Activated gamma-delta T cell treated with anti-CD3 and anti-CD28 coated beads, Interleukin-2, amount 50 U/mL, for 16 hours (primary cell): ENCODE measurements around the gene MYO1H.
"Not testable (repeated sequence)": the region's sequence is repeated elsewhere in the genome, so short reads cannot be mapped to it uniquely, and the experiment has no call there.

Experiments
- DNase-seq: peaks from one replicate; pipeline ENCODE4 v3.0.0-alpha.2; 2020; ENCODE audit warnings: low read depth

The MYO1H gene, protein sequence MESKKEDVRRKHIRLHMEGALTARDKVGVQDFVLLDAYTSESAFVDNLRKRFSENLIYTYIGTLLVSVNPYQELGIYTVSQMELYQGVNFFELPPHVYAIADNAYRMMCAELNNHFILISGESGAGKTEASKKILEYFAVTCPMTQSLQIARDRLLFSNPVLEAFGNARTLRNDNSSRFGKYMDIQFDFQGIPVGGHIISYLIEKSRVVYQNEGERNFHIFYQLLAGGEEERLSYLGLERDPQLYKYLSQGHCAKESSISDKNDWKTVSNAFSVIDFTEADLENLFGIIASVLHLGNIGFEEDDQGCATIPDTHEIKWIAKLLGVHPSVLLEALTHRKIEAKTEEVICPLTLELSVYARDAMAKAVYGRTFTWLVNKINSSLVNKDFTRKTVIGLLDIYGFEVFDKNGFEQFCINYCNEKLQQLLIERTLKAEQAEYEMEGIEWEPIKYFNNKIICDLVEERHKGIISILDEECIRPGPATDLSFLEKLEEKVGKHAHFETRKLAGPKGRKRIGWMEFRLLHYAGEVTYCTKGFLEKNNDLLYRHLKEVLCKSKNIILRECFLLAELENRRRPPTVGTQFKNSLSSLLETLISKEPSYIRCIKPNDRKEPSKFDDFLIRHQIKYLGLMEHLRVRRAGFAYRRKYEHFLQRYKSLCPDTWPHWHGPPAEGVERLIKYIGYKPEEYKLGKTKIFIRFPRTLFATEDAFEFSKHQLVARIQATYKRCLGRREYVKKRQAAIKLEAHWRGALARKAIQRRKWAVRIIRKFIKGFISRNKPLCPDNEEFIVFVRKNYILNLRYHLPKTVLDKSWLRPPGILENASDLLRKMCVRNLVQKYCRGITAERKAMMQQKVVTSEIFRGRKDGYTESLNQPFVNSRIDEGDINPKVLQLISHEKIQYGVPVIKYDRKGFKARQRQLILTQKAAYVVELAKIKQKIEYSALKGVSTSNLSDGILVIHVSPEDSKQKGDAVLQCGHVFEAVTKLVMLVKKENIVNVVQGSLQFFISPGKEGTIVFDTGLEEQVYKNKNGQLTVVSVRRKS

DNA sequence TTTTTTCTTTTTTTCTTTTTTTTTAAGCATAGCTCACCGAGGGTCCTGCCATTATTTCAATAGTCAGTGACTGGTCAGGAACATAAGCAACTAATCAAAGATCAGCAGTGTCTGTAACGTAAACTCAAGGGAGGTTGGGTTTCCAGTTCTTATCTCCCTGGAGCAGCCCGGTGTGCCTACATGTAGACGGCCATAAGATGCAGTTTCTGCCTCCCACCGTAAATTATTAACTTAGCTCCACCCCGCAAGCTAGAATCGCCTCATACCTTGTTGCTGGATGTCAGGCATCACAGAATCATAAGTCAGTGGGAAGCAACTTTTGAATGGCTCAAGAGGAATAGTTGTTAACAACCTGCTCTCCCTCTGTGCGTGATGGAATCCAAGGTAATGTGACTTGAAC lies at the start of gene MYO1H:
Gene MYO1H (plus strand): TSS at position 312 of the 400 bp plus-strand sequence. CDS start 61 bp downstream, at position 373.
- no peak for DNase-seq

DNA sequence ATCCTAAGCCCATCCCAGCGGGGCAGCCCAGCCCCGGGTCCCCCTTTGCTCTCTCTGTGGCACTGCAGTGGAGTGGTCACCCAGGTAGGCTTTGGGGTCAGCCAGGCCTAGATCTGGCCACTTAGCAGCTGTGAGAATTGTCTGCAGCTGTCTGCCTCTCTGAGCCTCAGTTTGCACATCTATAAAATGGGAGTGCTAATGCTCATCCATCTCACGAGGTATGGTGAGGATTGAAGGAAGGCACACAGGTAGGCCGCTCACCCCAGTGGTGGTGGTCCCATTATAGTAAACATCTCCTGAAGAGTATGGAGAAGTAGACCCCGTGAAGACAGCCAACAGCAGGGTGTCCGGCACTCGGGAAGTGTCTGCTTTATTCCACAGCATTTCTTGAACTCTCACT lies 47.9 kb upstream of the MYO1H start:
- DNase-seq: no peak

- DNase-seq: no peak
These were observed 46.0 kb upstream of the MYO1H start for GRCh38 chr12:109301643-109302168.

DNA sequence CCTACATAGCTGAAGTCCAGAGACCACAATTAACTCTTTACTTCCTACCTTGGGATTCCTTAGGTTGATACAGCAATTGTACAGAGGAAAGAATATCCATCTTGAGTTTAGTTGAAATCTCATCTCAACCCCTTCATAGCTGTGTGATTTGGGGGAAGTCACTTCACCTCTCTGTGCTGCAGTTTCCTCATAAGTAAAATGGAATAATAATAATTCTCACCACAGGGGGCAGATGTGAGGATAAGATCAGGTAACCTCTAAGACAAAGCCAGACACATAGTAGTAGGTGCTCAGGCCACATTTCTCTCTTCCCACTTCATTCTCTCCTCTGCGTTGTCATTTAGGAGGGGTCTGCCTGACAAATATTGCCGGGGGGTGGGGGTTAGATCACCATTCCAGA lies 45.3 kb upstream of the MYO1H start:
- DNase-seq: no peak

- no peak for DNase-seq
These were observed 44.9 kb upstream of the MYO1H start for GRCh38 chr12:109302770-109303169.

DNA sequence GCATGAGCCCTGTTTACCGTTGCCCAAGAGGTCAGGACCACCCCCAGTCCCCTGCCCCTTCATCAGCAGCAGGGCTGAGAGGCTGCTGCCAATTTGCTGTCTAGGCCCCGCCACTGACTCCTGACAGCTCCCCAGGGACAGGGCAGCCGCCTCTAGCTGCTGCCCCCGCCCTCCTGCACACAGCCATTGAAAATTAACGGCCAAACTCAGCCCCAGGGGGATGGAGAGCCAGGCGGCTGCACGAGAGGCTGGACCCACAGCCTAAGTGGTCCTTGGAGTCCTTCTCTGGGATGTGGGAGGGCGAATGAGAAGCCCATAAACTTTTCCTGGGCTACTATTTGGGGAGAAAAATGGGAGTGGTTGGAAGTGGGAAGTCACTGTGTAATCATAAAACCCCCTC lies 43.2 kb upstream of the MYO1H start:
- DNase-seq: no peak

DNA sequence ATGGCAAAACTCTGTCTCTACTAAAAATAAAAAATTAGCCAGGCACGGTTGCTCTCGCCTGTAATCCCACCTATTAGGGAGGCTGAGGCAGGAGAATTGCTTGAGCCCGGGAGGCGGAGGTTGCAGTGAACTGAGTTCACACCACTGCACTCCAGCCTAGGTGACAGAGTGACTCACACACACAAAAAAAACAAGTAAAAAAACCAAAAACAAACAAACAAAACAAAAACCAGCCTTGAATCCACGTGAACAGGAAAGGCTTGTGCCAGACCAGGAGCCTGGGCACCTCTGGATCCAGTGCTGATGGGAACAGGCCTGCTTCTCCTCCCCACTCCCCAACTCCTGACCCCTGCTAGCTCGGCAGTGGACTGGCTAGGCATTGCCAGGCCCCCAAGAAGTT lies 42.2 kb upstream of the MYO1H start:
- DNase-seq: no peak

DNA sequence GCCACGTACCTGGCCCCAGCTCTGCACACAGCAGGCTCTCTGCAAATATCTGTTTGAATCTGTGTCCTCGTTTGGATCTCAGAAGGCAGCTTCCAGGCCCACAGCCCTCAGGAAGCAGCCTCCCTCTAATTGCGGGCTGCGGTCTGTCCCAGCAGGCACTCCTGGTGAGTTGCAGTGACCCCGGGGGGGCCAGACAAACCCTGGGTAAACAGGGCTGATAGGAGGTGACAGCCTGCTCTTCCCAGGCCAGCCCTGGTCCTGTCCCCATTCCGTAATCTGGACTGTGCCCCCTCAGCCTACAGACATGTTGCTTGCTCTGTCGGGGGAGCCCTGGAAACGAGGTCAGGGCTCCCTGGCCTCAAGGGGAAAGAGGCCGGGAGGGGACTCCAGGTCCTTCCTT lies 40.6 kb upstream of the MYO1H start:
- DNase-seq: no peak

GRCh38 chr12:109308534-109309380 lies 38.9 kb upstream of the MYO1H start, which contains the start of gene FOXN4:
Gene FOXN4, minus strand, starts transcription at chr12:109309284. Its CDS starts 963 bp downstream, at chr12:109308321.
- DNase-seq: no peak

DNA sequence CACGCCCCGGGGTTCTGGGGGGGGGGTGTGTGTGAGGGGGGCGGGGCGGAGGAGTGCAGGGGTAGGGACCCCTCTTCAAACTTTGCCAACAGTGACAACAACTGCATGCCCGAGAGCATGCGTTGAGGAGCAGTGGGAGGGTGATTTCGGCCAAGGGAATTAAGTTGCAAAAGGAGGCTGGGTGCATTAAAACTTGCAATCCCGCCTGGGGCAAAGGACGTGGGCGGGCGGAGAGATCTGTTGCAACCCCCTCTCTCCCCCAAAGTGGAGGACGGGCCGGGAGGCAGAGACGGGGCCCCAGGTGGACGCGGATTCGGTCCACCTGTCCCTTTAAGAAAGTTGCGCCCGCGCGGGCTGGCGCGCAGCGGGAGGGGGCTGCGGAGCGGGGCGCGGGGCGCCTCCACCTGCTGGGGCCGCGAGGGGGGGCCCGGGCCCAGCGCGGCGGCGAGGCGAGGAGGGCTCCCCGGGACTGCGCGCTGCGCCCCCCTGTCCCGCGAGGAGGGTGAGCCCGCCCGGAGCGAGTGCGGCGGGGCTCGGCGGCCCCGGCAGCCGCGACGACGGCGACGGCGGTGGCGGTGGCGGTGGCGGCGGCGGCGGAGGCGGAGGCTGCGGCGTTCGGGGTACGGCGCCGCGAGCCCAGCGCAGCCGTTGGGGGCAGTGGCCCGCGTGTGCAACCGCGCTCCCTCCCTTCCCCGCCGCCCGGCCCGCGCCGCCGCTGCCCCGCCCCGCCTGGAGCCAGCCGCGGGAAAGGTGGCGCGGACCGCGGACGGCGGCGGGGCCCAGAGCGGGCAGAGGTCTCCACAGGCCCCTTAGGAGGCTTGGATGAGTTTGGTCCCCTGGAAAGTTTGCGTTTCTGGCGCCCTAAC lies 38.1 kb upstream of the MYO1H start:
- no peak for DNase-seq

- no peak for DNase-seq
These were observed 37.2 kb upstream of the MYO1H start for GRCh38 chr12:109310247-109311125.

- DNase-seq: not testable (repeated sequence)
These were observed 26.4 kb upstream of the MYO1H start for GRCh38 chr12:109321294-109321693.

DNA sequence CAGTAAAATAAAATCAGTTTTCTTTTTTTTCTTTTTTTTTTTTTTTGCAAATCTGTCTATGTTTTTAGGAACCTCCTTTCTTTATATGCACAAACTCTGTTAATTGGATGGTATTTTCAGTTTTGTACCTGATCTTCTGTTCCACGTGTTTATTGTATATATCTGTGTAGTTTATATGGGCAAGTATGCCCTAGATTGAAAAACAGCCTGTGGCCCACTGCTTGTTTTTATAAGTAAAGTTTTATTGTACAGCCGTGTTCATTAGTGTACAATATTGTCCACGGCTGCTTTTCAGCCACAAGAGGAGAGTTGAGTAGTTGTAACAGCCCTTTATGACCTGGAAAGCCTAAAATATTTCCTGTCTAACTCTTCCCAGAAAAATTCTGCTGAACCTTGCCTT lies 18.7 kb upstream of the MYO1H start:
- no peak for DNase-seq

DNA sequence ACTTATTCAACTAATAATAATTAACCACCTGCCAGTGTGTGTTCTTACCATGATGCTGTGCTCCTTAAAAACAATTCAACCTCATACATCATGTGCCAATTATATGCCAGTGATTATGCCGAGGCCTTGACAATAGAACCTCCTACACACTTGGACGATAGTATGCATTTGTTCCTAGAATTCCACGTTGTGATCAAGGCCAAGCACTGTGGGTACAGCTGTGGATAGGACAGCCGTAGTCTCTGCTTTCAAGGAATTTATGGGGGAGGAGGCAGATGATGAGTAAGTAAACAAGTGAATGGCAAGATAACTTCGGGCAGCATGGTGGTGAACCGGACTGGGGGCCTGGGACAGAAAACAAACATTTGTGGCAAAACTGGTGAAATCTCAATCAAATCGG lies 18.0 kb upstream of the MYO1H start:
- no peak for DNase-seq

- no peak for DNase-seq
These were observed 17.1 kb upstream of the MYO1H start for GRCh38 chr12:109330282-109331230.

DNA sequence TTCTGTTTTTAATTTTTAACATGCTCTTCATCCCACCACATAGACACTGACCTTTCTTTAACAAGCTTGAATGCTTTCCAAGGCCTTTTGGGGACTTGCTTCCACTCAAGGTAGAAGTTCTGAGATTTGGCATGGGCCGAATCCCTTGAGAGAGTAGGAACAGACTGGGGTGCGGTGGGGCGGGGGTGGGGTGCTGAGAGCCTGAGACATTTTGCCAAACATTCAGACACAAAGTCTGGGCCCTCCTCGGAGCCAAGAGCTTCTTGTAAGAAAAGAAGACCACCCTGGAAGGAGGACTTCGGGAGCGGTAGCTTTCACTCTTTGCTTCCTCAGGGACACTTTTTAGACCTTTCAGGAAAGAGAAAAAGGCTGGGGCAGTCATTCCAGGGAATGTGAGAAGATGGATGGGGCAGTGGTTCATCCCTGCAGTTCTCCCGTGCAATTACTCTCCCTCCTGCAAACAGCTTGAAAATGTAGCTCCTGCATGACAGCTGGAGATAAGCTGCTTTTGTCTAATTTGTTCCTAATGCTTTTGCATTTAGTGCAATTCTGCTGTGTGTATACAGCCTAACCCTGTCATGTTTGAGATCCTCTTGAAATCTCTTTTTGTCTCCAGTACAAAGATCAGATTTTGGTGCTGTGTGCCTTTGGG lies 16.3 kb upstream of the MYO1H start:
- DNase-seq: no peak

- DNase-seq: no peak
These were observed 12.8 kb upstream of the MYO1H start for GRCh38 chr12:109334887-109335286.

DNA sequence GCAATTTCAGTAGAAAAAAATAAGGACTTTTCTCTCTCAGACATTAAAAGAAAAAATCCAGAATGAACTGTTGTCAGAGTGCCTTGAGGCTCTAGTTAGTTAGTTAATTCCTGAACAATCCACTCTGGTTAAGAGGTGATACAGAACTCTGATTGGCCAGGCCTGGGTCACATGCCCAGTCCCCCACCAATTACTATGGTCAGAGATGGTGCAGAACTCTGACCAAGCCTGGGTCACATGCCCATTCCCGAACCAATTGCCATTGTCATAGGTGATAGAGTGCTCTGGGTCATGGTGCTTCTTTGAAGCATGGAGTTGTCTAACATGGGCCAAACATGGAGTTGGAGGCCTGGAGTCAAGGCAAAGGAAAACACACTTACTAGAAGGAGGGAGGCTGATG lies 11.1 kb upstream of the MYO1H start:
- no peak for DNase-seq
